ENCODE measurements around the gene MYO19. TPM values are rescaled to one million over a fixed set of nuclear protein-coding genes. Genes with fewer than 3 reads are reported as not detected.
A peak's percentile ranks its signal among the peaks of the same experiment; 100 is the strongest.

Gene MYO19
- total and polyA plus RNA-seq, 9 of the 15 experiments (the other 6 are each of a cell fraction or from before 2014, with no cell fraction given), result 21.6 to 176 (median 129) TPM

GRCh38 chr17:36544044-36544306 is 9.3 kb upstream of the MYO19 start (continued):
- TF ChIP-seq RB1 (IDR thresholded peaks at IDR 0.05; ENCODE audit: low read depth) (no peak), MTA3 (IDR thresholded peaks at IDR 0.05; ENCODE audit: borderline replicate concordance) (no peak), SAFB (IDR thresholded peaks at IDR 0.05; ENCODE audit: borderline replicate concordance, low read depth, low read length) (no peak), ZNF146 (CRISPR knock-in tag; IDR thresholded peaks at IDR 0.05; ENCODE audit: unreplicated experiment) (peak; percentile 6), ZFX (CRISPR knock-in tag; IDR thresholded peaks at IDR 0.05) (peak; percentile 31; the same call in 1 of the 2 replicates), MCM2 (IDR thresholded peaks at IDR 0.05; ENCODE audit: low read depth) (no peak), KAT7 (CRISPR knock-in tag; IDR thresholded peaks at IDR 0.05; ENCODE audit: borderline replicate concordance) (no peak), RCOR1 (IDR thresholded peaks at IDR 0.05; ENCODE audit: borderline replicate concordance in 1 of 2, low read depth in 2 of 2, low read length in 2 of 2) (no peak), YY1 (IDR thresholded peaks at IDR 0.05; ENCODE audit: borderline replicate concordance in 1 of 3, control insufficient read depth in 1 of 3, extremely low read depth in 1 of 3, insufficient read depth in 3 of 3, insufficient read length in 1 of 3, insufficient replicate concordance in 2 of 3, low read depth in 1 of 3, low read length in 2 of 3) (peak in 1 of 3 experiments; percentile 18), RAD21 (CRISPR knock-in tag; conservative IDR thresholded peaks at IDR 0.05 in 1 of 2, IDR thresholded peaks at IDR 0.05 in 1 of 2) (0 out of 4 replicates have a peak, but pooled peaks of 1 of the 2 experiments have one; percentile 10), HDAC8 (tag; IDR thresholded peaks at IDR 0.05) (no peak), CREB3 (tag; conservative IDR thresholded peaks at IDR 0.05; ENCODE audit: low read depth) (no peak), BCL6 (CRISPR knock-in tag; IDR thresholded peaks at IDR 0.05) (no peak), FIP1L1 (IDR thresholded peaks at IDR 0.05; ENCODE audit: low read depth, low read length, poor library complexity, severe bottlenecking) (no peak), RBBP5 (IDR thresholded peaks at IDR 0.05; ENCODE audit: borderline replicate concordance, insufficient read depth, low read length, poor library complexity, severe bottlenecking) (no peak), MNT (conservative IDR thresholded peaks at IDR 0.05) (no peak), NFRKB (IDR thresholded peaks at IDR 0.05; ENCODE audit: low read depth) (0 out of 2 replicates have a peak, but pooled peaks have one; percentile 36), PHF20 (IDR thresholded peaks at IDR 0.05; ENCODE audit: partially characterized antibody) (no peak)
- TF ChIP-seq, protein P1, sequence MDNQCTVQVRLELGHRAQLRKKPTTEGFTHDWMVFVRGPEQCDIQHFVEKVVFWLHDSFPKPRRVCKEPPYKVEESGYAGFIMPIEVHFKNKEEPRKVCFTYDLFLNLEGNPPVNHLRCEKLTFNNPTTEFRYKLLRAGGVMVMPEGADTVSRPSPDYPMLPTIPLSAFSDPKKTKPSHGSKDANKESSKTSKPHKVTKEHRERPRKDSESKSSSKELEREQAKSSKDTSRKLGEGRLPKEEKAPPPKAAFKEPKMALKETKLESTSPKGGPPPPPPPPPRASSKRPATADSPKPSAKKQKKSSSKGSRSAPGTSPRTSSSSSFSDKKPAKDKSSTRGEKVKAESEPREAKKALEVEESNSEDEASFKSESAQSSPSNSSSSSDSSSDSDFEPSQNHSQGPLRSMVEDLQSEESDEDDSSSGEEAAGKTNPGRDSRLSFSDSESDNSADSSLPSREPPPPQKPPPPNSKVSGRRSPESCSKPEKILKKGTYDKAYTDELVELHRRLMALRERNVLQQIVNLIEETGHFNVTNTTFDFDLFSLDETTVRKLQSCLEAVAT (IDR thresholded peaks at IDR 0.05), result peak; percentile 47 to 54; a peak in 1 of 4 replicates
- TF ChIP-seq, protein P2, sequence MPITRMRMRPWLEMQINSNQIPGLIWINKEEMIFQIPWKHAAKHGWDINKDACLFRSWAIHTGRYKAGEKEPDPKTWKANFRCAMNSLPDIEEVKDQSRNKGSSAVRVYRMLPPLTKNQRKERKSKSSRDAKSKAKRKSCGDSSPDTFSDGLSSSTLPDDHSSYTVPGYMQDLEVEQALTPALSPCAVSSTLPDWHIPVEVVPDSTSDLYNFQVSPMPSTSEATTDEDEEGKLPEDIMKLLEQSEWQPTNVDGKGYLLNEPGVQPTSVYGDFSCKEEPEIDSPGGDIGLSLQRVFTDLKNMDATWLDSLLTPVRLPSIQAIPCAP (CRISPR knock-in tag; IDR thresholded peaks at IDR 0.05; ENCODE audit: borderline replicate concordance), result no peak

All from K562 (cell line).